Mesothelial cell of epicardium (in vitro differentiated cells): ENCODE data around the gene LTBP4. TPM values are rescaled to one million over a fixed set of nuclear protein-coding genes. Genes with fewer than 3 reads are reported as not detected.

Source experiments
- DNase-seq, 2 experiments: peaks; one replicate each; pipeline ENCODE4 v3.0.0; 2021; ENCODE audit warnings: low spot score in 2 of 2; ENCODE audit not compliant: unreplicated experiment in 2 of 2
- H3K27ac Mint-ChIP-seq: 2 replicates; pipeline ENCODE4 v1.8.0; 2021; ENCODE audit warnings: mixed read lengths
- H3K27me3 Mint-ChIP-seq: 2 replicates; pipeline ENCODE4 v1.8.0; 2021; ENCODE audit warnings: low read depth, mixed read lengths
- H3K36me3 Mint-ChIP-seq: 2 replicates; pipeline ENCODE4 v1.8.0; 2021; ENCODE audit warnings: mixed read lengths
- H3K4me1 Mint-ChIP-seq: 2 replicates; pipeline ENCODE4 v1.8.0; 2021; ENCODE audit warnings: mixed read lengths
- H3K4me3 Mint-ChIP-seq: 2 replicates; pipeline ENCODE4 v1.8.0; 2021; ENCODE audit warnings: mild to moderate bottlenecking, moderate library complexity, mixed read lengths
- H3K9me3 Mint-ChIP-seq: 2 replicates; pipeline ENCODE4 v1.8.0; 2021; ENCODE audit warnings: mixed read lengths
- total RNA-seq: library from RNA; stranded (reverse); gene quantifications from 3 replicates; pipeline ENCODE4 v1.2.1, GENCODE V29; 2021
- TF ChIP-seq, protein P1 (sequence below): fragments of 200-600 bp; sonication (generic); IDR thresholded peaks from one replicate; pipeline ENCODE4 v1.5.0; 2021; ENCODE audit warnings: antibody characterized with exemption; ENCODE audit not compliant: unreplicated experiment

The LTBP4 gene
- total RNA-seq, 1 donor from 2014 or later: 344 TPM

DNA sequence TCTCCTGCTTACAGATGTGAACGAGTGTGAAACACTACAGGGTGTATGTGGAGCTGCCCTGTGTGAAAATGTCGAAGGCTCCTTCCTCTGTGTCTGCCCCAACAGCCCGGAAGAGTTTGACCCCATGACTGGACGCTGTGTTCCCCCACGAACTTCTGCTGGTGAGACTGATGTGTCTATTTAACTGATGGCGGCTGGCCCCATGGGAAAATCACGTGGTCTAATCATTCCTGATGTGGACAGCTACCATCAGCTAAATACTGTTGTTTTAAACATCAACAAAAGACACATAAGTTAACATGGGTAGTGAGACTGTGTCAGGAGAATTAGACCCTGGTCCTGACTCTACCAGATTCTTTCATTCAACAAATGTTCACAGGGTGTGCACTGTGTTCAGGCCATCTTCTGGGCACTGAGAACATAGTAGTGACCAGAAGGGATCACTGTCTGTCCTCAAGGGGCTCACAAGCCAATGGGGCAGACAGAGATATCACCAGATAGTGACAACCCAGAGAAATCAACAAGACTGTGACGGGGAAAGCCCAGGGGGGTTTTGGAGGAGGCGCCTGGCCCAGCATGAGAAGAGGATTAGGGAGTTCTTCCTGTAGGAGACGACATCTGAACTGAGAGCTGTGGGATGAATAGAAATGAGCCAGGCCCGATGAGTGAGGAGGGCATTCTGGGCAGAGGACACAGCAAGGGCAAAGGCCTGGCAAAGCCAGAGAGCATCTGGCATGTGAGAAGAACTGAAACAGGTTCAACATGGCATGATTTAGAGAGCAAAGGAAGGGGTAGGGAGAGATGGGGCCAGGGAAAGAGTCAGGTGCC lies 18.4 kb downstream of the LTBP4 start:
- H3K9me3 Mint-ChIP-seq: no peaks in the 10 kb centered on the region
- H3K4me1 Mint-ChIP-seq: peaks cover 22% of the 10 kb centered on the region
- H3K27ac Mint-ChIP-seq: no peak overlapping the region
- no peak overlapping the region for H3K4me3 Mint-ChIP-seq
- H3K27me3 Mint-ChIP-seq: no peaks in the 10 kb centered on the region
- DNase-seq: no peak
- H3K36me3 Mint-ChIP-seq: peaks cover 30% of the 10 kb centered on the region
- TF ChIP-seq, protein P1, sequence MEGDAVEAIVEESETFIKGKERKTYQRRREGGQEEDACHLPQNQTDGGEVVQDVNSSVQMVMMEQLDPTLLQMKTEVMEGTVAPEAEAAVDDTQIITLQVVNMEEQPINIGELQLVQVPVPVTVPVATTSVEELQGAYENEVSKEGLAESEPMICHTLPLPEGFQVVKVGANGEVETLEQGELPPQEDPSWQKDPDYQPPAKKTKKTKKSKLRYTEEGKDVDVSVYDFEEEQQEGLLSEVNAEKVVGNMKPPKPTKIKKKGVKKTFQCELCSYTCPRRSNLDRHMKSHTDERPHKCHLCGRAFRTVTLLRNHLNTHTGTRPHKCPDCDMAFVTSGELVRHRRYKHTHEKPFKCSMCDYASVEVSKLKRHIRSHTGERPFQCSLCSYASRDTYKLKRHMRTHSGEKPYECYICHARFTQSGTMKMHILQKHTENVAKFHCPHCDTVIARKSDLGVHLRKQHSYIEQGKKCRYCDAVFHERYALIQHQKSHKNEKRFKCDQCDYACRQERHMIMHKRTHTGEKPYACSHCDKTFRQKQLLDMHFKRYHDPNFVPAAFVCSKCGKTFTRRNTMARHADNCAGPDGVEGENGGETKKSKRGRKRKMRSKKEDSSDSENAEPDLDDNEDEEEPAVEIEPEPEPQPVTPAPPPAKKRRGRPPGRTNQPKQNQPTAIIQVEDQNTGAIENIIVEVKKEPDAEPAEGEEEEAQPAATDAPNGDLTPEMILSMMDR: no peak

DNA sequence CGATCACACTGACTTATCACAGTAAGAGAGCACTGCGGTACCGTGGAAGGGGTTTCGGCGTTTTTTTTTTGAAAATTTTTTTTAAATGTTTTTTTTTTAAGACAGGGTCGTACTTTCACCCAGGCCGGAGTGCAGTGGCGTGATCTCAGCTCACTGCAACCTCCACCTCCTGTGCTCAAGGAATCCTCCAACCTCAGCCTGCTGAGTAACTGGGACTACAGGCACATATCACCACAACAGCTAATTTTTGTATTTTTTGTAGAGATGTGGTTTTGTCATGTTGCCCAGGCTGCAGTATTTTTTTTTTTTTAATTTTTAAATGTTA lies 19.0 kb downstream of the LTBP4 start:
- Mint-ChIP-seq H3K4me3 (no peak overlapping the region), H3K36me3 (peaks cover 33% of the 10 kb centered on the region), H3K4me1 (peaks cover 20% of the 10 kb centered on the region), H3K27me3 (no peaks in the 10 kb centered on the region), H3K9me3 (no peaks in the 10 kb centered on the region), H3K27ac (no peak overlapping the region)
- TF ChIP-seq, protein P1: no peak
- no peak for DNase-seq

DNA sequence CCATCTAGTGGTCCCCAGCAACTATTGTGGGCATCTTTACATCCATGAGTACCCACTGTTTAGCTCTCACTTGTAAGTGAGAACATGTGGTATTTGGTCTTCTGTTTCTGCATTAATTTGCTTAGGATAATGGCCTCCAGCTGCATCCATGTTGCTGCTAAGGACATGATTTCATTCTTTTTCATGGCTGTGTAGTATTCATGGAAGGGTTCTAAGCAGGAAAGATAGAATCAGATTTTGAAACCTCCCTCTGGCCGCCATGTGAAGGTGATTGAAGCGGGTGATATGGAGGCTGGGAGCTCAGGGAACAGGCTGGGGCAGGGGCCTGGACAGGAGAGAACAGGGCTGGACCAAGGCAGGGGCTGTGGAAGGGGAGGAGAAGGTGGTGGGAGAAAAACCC lies 20.1 kb downstream of the LTBP4 start:
- DNase-seq: no peak
- Mint-ChIP-seq H3K9me3 (no peaks in the 10 kb centered on the region), H3K27ac (no peak overlapping the region), H3K4me1 (peaks cover 19% of the 10 kb centered on the region), H3K4me3 (no peak overlapping the region), H3K36me3 (peaks cover 37% of the 10 kb centered on the region), H3K27me3 (no peaks in the 10 kb centered on the region)
- TF ChIP-seq, protein P1: no peak

DNA sequence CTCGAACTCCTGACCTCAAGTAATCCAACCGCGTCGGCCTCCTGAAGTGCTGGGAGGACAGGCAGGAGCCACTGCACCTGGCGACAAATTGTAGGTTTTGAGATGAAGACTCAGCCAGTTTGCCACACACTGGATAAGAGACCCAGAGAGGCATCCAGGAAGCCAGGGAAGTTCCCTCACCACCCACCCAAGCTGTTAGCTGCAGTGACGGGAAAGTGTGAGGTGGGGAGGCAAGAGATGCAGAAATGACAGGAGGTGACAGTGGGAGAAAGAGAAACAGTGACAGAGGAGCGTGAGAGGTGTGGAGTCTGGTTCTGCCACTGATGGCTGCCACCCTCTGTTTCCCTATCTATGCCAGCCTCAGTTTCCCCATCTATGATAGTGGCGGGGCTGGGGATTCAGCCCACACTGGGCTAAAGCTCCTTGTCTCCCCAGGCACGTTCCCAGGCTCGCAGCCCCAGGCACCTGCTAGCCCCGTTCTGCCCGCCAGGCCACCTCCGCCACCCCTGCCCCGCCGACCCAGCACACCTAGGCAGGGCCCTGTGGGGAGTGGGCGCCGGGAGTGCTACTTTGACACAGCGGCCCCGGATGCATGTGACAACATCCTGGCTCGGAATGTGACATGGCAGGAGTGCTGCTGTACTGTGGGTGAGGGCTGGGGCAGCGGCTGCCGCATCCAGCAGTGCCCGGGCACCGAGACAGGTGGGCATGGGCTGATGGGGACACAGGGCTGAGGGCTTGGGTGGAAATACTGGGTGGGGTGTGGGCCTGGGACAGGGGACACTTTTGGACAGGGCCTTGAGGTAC lies 21.0 kb downstream of the LTBP4 start:
- Mint-ChIP-seq H3K36me3 (peaks cover 42% of the 10 kb centered on the region), H3K27ac (peak overlapping the region; percentile 86), H3K4me1 (peaks cover 19% of the 10 kb centered on the region), H3K4me3 (no peak overlapping the region), H3K27me3 (no peaks in the 10 kb centered on the region), H3K9me3 (no peaks in the 10 kb centered on the region)
- TF ChIP-seq, protein P1: no peak
- DNase-seq: no peak

DNA sequence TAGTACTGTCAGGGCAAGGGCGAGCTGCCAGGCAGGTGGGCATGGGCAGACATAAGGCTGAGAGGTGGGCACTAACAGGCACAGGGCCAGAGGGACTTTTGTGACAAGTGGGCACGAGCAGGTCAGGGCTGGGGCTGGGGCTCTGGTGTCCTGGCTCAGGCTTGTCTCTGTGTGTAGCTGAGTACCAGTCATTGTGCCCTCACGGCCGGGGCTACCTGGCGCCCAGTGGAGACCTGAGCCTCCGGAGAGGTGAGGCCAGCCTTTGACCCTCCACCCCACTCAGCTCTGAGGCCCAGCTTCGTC lies 21.6 kb downstream of the LTBP4 start:
- H3K4me3 Mint-ChIP-seq: no peak overlapping the region
- peak overlapping the region; percentile 86 for H3K27ac Mint-ChIP-seq
- no peaks in the 10 kb centered on the region for H3K9me3 Mint-ChIP-seq
- H3K36me3 Mint-ChIP-seq: peaks cover 45% of the 10 kb centered on the region
- DNase-seq: no peak
- peaks cover 19% of the 10 kb centered on the region for H3K4me1 Mint-ChIP-seq
- H3K27me3 Mint-ChIP-seq: no peaks in the 10 kb centered on the region
- TF ChIP-seq, protein P1: no peak
